SK-N-SH (cell line): ENCODE results near the gene MPV17. TPM values are rescaled to one million over a fixed set of nuclear protein-coding genes. Genes with fewer than 3 reads are reported as not detected.

ENCODE experiments used
- CTCF ChIA-PET: fragments of 300-600, 350-600 bp; formaldehyde crosslinking; extraction: SDS; loops from one replicate; lab custom pipeline; 2021; lab: Yijun Ruan, JAX
- POLR2A ChIA-PET: fragments of 350-600 bp; sonication (Branson Sonifier 250); formaldehyde crosslinking; extraction: SDS; loops from one replicate; lab custom pipeline; 2020; ENCODE audit warnings: antibody characterized with exemption, inconsistent platforms; lab: Yijun Ruan, JAX
- DNase-seq: peaks from one replicate; pipeline ENCODE4 v3.0.0; 2012
- H2AFZ ChIP-seq: fragments of 200-600 bp; sonication (generic); 2 replicates; pipeline ENCODE4 v1.8.1; 2016; ENCODE audit warnings: antibody characterized with exemption, mild to moderate bottlenecking, low read depth
- H3F3A ChIP-seq: fragments of 200-600 bp; sonication (generic); replicated peaks from 2 replicates; pipeline ENCODE3; 2016; ENCODE audit warnings: antibody characterized with exemption, mild to moderate bottlenecking; ENCODE audit not compliant: insufficient read depth
- H3K27ac ChIP-seq, 2 experiments: fragments of 200-500 bp in 1 of 2; fragments of 200-600 bp in 1 of 2; sonication (Bioruptor generic) in 1 of 2; sonication (generic), shearing (Covaris generic) in 1 of 2; 2 replicates each; pipeline versions ENCODE4 v1.5.1 to v1.6.1; 2014 to 2016; ENCODE audit warnings: low read depth in 2 of 2, inconsistent platforms in 1 of 2, low read length in 1 of 2, mild to moderate bottlenecking in 1 of 2, mixed read lengths in 1 of 2
- H3K27me3 ChIP-seq: fragments of 200-600 bp; sonication (generic), shearing (Covaris generic); 2 replicates; pipeline ENCODE4 v1.6.1; 2016; ENCODE audit warnings: mixed run types; ENCODE audit not compliant: insufficient read depth
- H3K36me3 ChIP-seq, 2 experiments: fragments of 200-500 bp in 1 of 2; fragments of 200-600 bp in 1 of 2; sonication (Bioruptor generic) in 1 of 2; sonication (generic) in 1 of 2; replicated peaks in 1 of 2; 2 replicates each; pipeline versions ENCODE3 to v1.5.1; 2014 to 2016; ENCODE audit warnings: low read length in 1 of 2, mild to moderate bottlenecking in 1 of 2; ENCODE audit not compliant: insufficient read depth in 2 of 2, control insufficient read depth in 1 of 2
- H3K4me1 ChIP-seq, 2 experiments: fragments of 200-500 bp in 1 of 2; fragments of 200-600 bp in 1 of 2; sonication (Bioruptor generic) in 1 of 2; sonication (generic), shearing (Covaris generic) in 1 of 2; 2 replicates each; pipeline versions ENCODE4 v1.5.1 to v1.6.1; 2014 to 2016; ENCODE audit warnings: low read depth in 1 of 2, low read length in 1 of 2, mixed run types in 1 of 2; ENCODE audit not compliant: insufficient read depth in 2 of 2, control insufficient read depth in 1 of 2
- H3K4me2 ChIP-seq: fragments of 200-600 bp; sonication (generic), shearing (Covaris generic); 2 replicates; pipeline ENCODE4 v1.6.1; 2017; ENCODE audit warnings: mixed run types
- H3K4me3 ChIP-seq, 2 experiments: fragments of 200-500 bp in 1 of 2; fragments of 200-600 bp in 1 of 2; sonication (Bioruptor generic) in 1 of 2; sonication (generic), shearing (Covaris generic) in 1 of 2; 2 replicates each; pipeline versions ENCODE4 v1.5.1 to v1.8.1; 2014 to 2016; ENCODE audit warnings: low read depth in 2 of 2, inconsistent platforms in 1 of 2, low read length in 1 of 2, mild to moderate bottlenecking in 1 of 2, mixed read lengths in 1 of 2, moderate library complexity in 1 of 2
- H3K79me2 ChIP-seq: fragments of 200-600 bp; sonication (generic); 2 replicates; pipeline ENCODE4 v1.8.1; 2017; ENCODE audit warnings: mild to moderate bottlenecking; ENCODE audit not compliant: insufficient read depth
- H3K9ac ChIP-seq: fragments of 200-600 bp; sonication (generic); 2 replicates; pipeline ENCODE4 v1.6.1; 2017; ENCODE audit warnings: mixed run types
- H3K9me2 ChIP-seq: fragments of 200-600 bp; sonication (generic); 2 replicates; pipeline ENCODE4 v1.6.1; 2017; ENCODE audit warnings: mixed run types
- H3K9me3 ChIP-seq: fragments of 200-600 bp; sonication (generic); 2 replicates; pipeline ENCODE4 v1.6.1; 2017; ENCODE audit warnings: mixed run types, mild to moderate bottlenecking, moderate library complexity
- H4K20me1 ChIP-seq: fragments of 200-600 bp; sonication (generic); 2 replicates; pipeline ENCODE4 v1.6.1; 2017; ENCODE audit warnings: mild to moderate bottlenecking, mixed run types; ENCODE audit not compliant: insufficient read depth
- GABPA ChIP-seq: IDR thresholded peaks from 2 replicates; pipeline ENCODE4 v1.4.0; 2012; ENCODE audit warnings: low read depth, mild to moderate bottlenecking
- GATA2 ChIP-seq: sonication (generic); formaldehyde crosslinking; IDR thresholded peaks from 2 replicates; pipeline ENCODE4 v1.5.0; 2020; ENCODE audit warnings: mild to moderate bottlenecking, missing genetic modification reagents
- NFIC ChIP-seq: IDR thresholded peaks from 2 replicates; pipeline ENCODE4 v1.4.0; 2012; ENCODE audit warnings: borderline replicate concordance
- POLR2AphosphoS5 ChIP-seq: IDR thresholded peaks from 2 replicates; pipeline ENCODE4 v1.6.1; 2012; ENCODE audit warnings: low read depth, low read length
- RXRA ChIP-seq: IDR thresholded peaks from 2 replicates; pipeline ENCODE4 v1.4.0; 2012; ENCODE audit warnings: low read depth, mild to moderate bottlenecking, borderline replicate concordance
- SIN3A ChIP-seq: IDR thresholded peaks from 2 replicates; pipeline ENCODE4 v1.6.1; 2012; ENCODE audit warnings: low read depth, mild to moderate bottlenecking, low read length, moderate library complexity, borderline replicate concordance
- TCF12 ChIP-seq: IDR thresholded peaks from 2 replicates; pipeline ENCODE4 v1.4.0; 2012
- YY1 ChIP-seq: IDR thresholded peaks from 2 replicates; pipeline ENCODE4 v1.4.0; 2012; ENCODE audit warnings: low read depth, mild to moderate bottlenecking
- WGBS: methylation state at CpG from one replicate; pipeline ENCODE4 v1.1.6; 2017; ENCODE audit warnings: low lambda C conversion rate; 5-methylcytosine and 5-hydroxymethylcytosine counted together
- polyA plus RNA-seq, 3 experiments: library from polyadenylated mRNA; depleted of rRNA; stranded (reverse); fragments of >200 nt; gene quantifications; 2 replicates each; pipeline ENCODE4 v1.2.3, GENCODE V29; 2012
- TF ChIP-seq, protein P1 (sequence below): IDR thresholded peaks from 2 replicates; pipeline ENCODE4; 2012

MPV17 gene
- polyA plus RNA-seq, 1 of the 3 experiments (the other 2 are of a cell fraction) = 255 TPM

DNA sequence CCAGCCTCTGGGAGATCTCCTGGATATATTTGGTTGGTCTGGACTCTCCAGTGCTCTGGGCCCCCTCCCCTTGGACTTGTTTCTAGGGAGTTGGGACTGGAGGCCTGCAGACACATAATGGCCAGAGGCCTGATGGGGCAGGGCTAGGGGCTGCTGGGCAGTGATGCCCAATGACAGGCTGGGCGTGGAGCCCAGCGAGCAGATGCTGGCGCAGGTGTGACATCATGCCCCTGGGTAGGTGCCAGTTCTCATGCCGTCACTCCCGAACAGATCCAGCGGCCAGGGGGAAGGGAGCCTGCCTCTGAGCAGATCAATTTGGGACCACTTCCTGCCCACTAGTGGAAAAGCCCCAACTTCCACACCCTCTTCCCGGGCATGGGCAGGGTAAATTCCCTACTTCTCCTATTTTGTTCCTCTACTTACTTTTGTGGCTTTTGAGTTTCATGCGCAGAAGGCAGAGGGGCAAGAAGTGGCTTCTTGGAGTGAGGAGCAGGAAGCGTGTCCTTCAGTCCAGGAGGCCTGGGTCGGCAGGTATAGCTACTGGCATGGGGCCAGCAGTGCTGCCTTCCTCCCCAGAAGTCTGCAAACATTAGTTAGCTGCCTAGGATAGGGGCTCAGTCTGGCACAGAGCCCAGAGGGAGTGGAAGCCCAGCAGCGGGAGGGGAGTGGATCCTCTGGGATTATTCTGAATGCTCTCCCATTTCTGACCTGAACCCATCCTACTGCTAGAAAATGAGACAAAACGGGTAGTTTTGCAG lies 6.1 kb downstream of the MPV17 start:
- Histone ChIP-seq H3K4me3 (no peak overlapping the region), H4K20me1 (no peaks in the 10 kb centered on the region), H3K27me3 (no peaks in the 10 kb centered on the region), H2AFZ (no peak overlapping the region), H3K27ac (no peak overlapping the region), H3K4me2 (no peak overlapping the region), H3K9me3 (no peaks in the 10 kb centered on the region), H3K79me2 (peaks cover 17% of the 10 kb centered on the region; the same call in 1 of the 2 replicates), H3K9me2 (no peaks in the 10 kb centered on the region), H3K9ac (no peak overlapping the region), H3K4me1 (peaks cover 9 to 21% of the 10 kb centered on the region in 2 experiments; a peak in 3 of 4 replicates), H3F3A (peaks cover 13% of the 10 kb centered on the region), H3K36me3 (peaks cover 0 to 16% of the 10 kb centered on the region in 2 experiments)
- CTCF ChIA-PET = interaction anchor here (1.2 to 3.2 kb wide), 3 partner anchors 13 to 37 kb away, joined by 3 to 21 read pairs (median 9); no protein-coding TSS in a partner anchor
- POLR2A ChIA-PET = no interaction called here
- DNase-seq = no peak
- 70% methylated on average over 11 of the region's 12 CpGs for WGBS
- no peak for TF ChIP-seq RXRA
- no peak for TF ChIP-seq SIN3A
- TF ChIP-seq, protein P1, sequence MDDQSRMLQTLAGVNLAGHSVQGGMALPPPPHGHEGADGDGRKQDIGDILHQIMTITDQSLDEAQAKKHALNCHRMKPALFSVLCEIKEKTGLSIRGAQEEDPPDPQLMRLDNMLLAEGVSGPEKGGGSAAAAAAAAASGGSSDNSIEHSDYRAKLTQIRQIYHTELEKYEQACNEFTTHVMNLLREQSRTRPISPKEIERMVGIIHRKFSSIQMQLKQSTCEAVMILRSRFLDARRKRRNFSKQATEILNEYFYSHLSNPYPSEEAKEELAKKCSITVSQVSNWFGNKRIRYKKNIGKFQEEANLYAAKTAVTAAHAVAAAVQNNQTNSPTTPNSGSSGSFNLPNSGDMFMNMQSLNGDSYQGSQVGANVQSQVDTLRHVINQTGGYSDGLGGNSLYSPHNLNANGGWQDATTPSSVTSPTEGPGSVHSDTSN = no peak
- no peak for TF ChIP-seq YY1

DNA sequence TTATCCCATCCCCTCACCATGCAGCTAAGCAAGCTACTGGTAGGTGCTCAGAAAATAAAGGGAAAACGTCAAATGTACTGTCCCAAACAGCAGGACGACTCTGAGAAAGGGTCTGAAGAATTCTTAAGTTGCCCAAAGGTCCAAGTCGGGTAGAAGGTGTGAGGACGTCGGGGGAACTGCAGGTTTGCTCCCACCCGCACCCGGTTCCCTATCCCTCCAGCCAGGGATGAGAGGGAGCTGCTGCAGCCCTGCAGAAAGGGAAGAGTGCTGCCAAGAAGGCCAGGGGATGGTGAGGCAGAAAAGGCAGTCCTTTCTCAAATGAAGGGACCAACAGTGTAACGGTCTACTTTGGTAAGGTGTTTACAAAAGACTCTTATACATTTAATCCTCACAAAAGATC lies 7.8 kb downstream of the MPV17 start:
- no peak overlapping the region for H3K27ac ChIP-seq
- H3F3A ChIP-seq = no peaks in the 10 kb centered on the region
- no peaks in the 10 kb centered on the region for H3K27me3 ChIP-seq
- H3K9ac ChIP-seq = no peak overlapping the region
- no peaks in the 10 kb centered on the region for H3K9me3 ChIP-seq
- no peaks in the 10 kb centered on the region for H4K20me1 ChIP-seq
- H3K79me2 ChIP-seq = peaks cover 12% of the 10 kb centered on the region; the same call in 1 of the 2 replicates
- H2AFZ ChIP-seq = no peak overlapping the region
- H3K4me3 ChIP-seq = no peak overlapping the region
- peaks cover 5 to 19% of the 10 kb centered on the region in 2 experiments for H3K36me3 ChIP-seq
- no peak for DNase-seq
- TF ChIP-seq RXRA = no peak
- no peak for TF ChIP-seq GATA2 (CRISPR knock-in tag)
- TF ChIP-seq POLR2AphosphoS5 = no peak
- TF ChIP-seq GABPA = no peak
- TF ChIP-seq NFIC = no peak
- no peak for TF ChIP-seq TCF12
- 91% methylated on average over 8 of the region's 8 CpGs for WGBS
- POLR2A ChIA-PET = interaction anchor here (0.6 to 1.8 kb wide), 3 partner anchors 8 to 35 kb away, joined by 3 to 11 read pairs (median 6); partner anchors contain the start of gene MPV17
- no peak overlapping the region for H3K4me2 ChIP-seq
- CTCF ChIA-PET = interaction anchor here (1.3 to 5.2 kb wide), 4 partner anchors 11 to 216 kb away, joined by 3 to 43 read pairs (median 6); no protein-coding TSS in a partner anchor
- no peaks in the 10 kb centered on the region for H3K9me2 ChIP-seq
- H3K4me1 ChIP-seq = peaks cover 0 to 10% of the 10 kb centered on the region in 2 experiments; a peak in 1 of 4 replicates
